Pancreas (tissue), 10 donors: ENCODE data around the gene CFAP210. TPM values are rescaled to one million over a fixed set of nuclear protein-coding genes. Genes with fewer than 3 reads are reported as not detected.
"Not testable (repeated sequence)": the region's sequence is repeated elsewhere in the genome, so short reads cannot be mapped to it uniquely, and the experiment has no call there.

Experiments
- ATAC-seq, 4 donors: fragments of 200-7000 bp; cut with Tn5 transposase; one replicate each; pipeline versions ENCODE4 v1.8.0 to v1.9.1; 2020; ENCODE audit warnings: mild to moderate bottlenecking in 4 of 4, moderate library complexity in 4 of 4
- DNase-seq, 6 donors: peaks; one replicate each; pipeline ENCODE4 v3.0.0-alpha.2; 2020
- FAIRE-seq: peaks from 2 replicates; lab custom pipeline; 2012; peaks lifted over from hg19 to GRCh38; lab: Jason Lieb, UNC
- H3K27ac ChIP-seq, 4 donors: fragments of 200-600 bp; sonication (generic); 1 replicate in 3 of 4; 2 replicates in 1 of 4; pipeline versions ENCODE4 v1.5.0 to v1.8.0; 2020
- H3K27me3 ChIP-seq, 4 donors: fragments of 200-600 bp; one replicate each; pipeline ENCODE4 v1.8.0; 2021
- H3K36me3 ChIP-seq, 3 donors: fragments of 200-600 bp; sonication (generic) in 1 of 3; one replicate each; pipeline versions ENCODE4 v1.5.0 to v1.8.0; 2020 to 2021
- H3K4me1 ChIP-seq, 3 donors: fragments of 200-600 bp; one replicate each; pipeline ENCODE4 v1.8.0; 2021
- H3K4me3 ChIP-seq, 4 donors: fragments of 200-600 bp; sonication (generic) in 2 of 4; one replicate each; pipeline versions ENCODE4 v1.5.0 to v1.8.0; 2020 to 2021
- H3K9me3 ChIP-seq, 4 donors: fragments of 200-600 bp; one replicate each; pipeline ENCODE4 v1.8.0; 2021
- CTCF ChIP-seq, 4 donors: fragments of 200-600 bp; sonication (generic) in 3 of 4; IDR thresholded peaks; one replicate each; pipeline versions ENCODE4 v1.5.0 to v1.8.0; 2021; ENCODE audit warnings: antibody characterized with exemption in 4 of 4
- WGBS, 2 donors: extraction: QIAGEN DNeasy Blood & Tissue Kit; methylation state at CpG; one replicate each; pipeline ENCODE4 v1.1.7; 2013; 5-methylcytosine and 5-hydroxymethylcytosine counted together
- intact Hi-C, 3 donors: fragments of 100-400 bp; cut with DNase I; formaldehyde crosslinking; loops; one replicate each; pipeline versions ENCODE4 v1.11.1 to v1.14.2; 2022
- polyA plus RNA-seq, 2 donors: library from polyadenylated mRNA; stranded (reverse); fragments of 200-250 nt; gene quantifications; one replicate each; pipeline ENCODE4 v1.2.3, GENCODE V29; 2013
- total RNA-seq, 6 donors: library from RNA; stranded (reverse); fragmentation: NEBNext Ultra II Directional in 4 of 6; extraction: Animal tissue kit (Norgen Biotek cat#: 25700) in 4 of 6; gene quantifications; one replicate each; pipeline versions ENCODE4 v1.2.1 to v1.2.4, GENCODE V29; 2021 to 2023
- donor health status: healthy with polysubstance abuse.
- donor health status: DM: no; HTN: no; CAD: no; lungs with moderate emphysema.
- donor health status: DM: no; HTN: no; CAD: no.
- donor health status: control.
- donor health status: control.
- donor health status: Bipolar disorder and iron deficiency.
- donor health status: DM: yes; HTN: yes; CAD: no.
- donor health status: DM: no; HTN: no; CAD: no.
- donor health status: DM: no; HTN: no; CAD: no.
- donor health status: DM: yes; HTN: yes; CAD: no.

CFAP210 gene
- total and polyA plus RNA-seq, 8 donors, result 0.09 to 0.73 (median 0.21) TPM; not detected in 2

DNA sequence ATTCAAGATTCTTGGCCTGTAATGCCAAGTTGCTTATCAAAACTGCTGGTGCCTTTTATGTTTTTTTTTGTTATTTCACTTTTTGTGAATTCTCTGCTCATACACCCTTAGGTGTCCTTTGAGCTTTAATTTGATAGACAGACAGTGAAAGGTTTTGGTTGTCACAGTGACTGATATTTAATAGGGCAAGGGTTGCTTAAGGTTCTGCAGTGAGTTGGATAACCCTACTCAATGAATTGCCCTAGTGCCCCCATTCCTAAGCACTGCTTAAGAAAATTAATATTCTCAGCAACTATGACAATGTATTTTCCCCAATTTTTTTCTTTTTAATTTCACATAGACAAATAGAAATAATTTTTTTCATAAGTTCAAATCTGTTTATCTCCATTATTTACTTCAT, 94.6 kb downstream of the CFAP210 start:
- no peak for TF ChIP-seq CTCF (IDR thresholded peaks at IDR 0.05)
- Histone ChIP-seq H3K36me3 (peaks cover 0 to under 1% (median 0%) of the 10 kb centered on the region in 3 donors), H3K27me3 (no peaks in the 10 kb centered on the region), H3K9me3 (no peaks in the 10 kb centered on the region), H3K27ac (no peak overlapping the region), H3K4me3 (no peak overlapping the region), H3K4me1 (peaks cover 0 to 7% (median 7%) of the 10 kb centered on the region in 3 donors)
- no peak for ATAC-seq
- DNase-seq, result no peak
- FAIRE-seq, result no peak
- intact Hi-C loops, result no loop called here

- Histone ChIP-seq H3K4me3 (no peak overlapping the region), H3K36me3 (no peaks in the 10 kb centered on the region), H3K9me3 (no peaks in the 10 kb centered on the region), H3K4me1 (peaks cover 0 to 7% (median 7%) of the 10 kb centered on the region in 3 donors), H3K27me3 (no peaks in the 10 kb centered on the region), H3K27ac (no peak overlapping the region)
- FAIRE-seq (no peak), ATAC-seq (no peak), DNase-seq (no peak)
- intact Hi-C loops, result no loop called here
- 89 to 93% methylated on average over 2 of the region's 2 CpGs for WGBS, 2 donors
- TF ChIP-seq CTCF (IDR thresholded peaks at IDR 0.05), result no peak
These were observed 95.2 kb downstream of the CFAP210 start for GRCh38 chr2:169598982-169599381.

GRCh38 chr2:169596546-169596945, 97.7 kb downstream of the CFAP210 start:
- H3K4me3 ChIP-seq, H3K9me3 ChIP-seq, intact Hi-C loops, H3K27me3 ChIP-seq, ATAC-seq, FAIRE-seq, H3K36me3 ChIP-seq, H3K4me1 ChIP-seq, DNase-seq, H3K27ac ChIP-seq: not testable (repeated sequence)
- WGBS, 2 donors, result 83 to 93% methylated on average over 7 of the region's 7 CpGs

Other genes starting within 250 kb of the CFAP210 start
- gene BBS5, start 214.9 kb downstream of the CFAP210 start, total RNA-seq, result 1 to 10 TPM; 2.7 to 5.8 (median 4.0) TPM
- gene BBS5, start 214.9 kb downstream of the CFAP210 start, polyA plus RNA-seq, result 1 to 10 TPM; 5.5 to 9.2 TPM
- gene KLHL41, start 184.7 kb downstream of the CFAP210 start, total RNA-seq, result 1 to 10 TPM in 1 of 6 donors, under 1 TPM in 5; 0.19 to 1.1 (median 0.47) TPM
- 1 to 10 TPM in 1 of 2 donors, under 1 TPM in 1; 0.87 to 2.7 TPM for gene KLHL41, start 184.7 kb downstream of the CFAP210 start, polyA plus RNA-seq
- gene FASTKD1, start 120.5 kb downstream of the CFAP210 start, total RNA-seq, result 10 to 100 TPM in 3 of 6 donors, 1 to 10 TPM in 3; 5.5 to 17.2 (median 8.6) TPM
- 10 to 100 TPM; 30.4 to 35.9 TPM for gene FASTKD1, start 120.5 kb downstream of the CFAP210 start, polyA plus RNA-seq
- gene PPIG, start 110.1 kb downstream of the CFAP210 start, total RNA-seq, result 10 to 100 TPM; 17.0 to 25.1 (median 21.1) TPM
- 10 to 100 TPM; 23.0 to 30.0 TPM for gene PPIG, start 110.1 kb downstream of the CFAP210 start, polyA plus RNA-seq
- gene PHOSPHO2, start 64 bp upstream of the CFAP210 start, total RNA-seq, result 1 to 10 TPM; 2.2 to 5.9 (median 3.3) TPM
- gene PHOSPHO2, start 64 bp upstream of the CFAP210 start, polyA plus RNA-seq, result 1 to 10 TPM; 1.9 to 2.4 TPM
- gene KLHL23, start 39.4 kb upstream of the CFAP210 start, total RNA-seq, result 1 to 10 TPM; 2.2 to 6.9 (median 3.1) TPM
- gene KLHL23, start 39.4 kb upstream of the CFAP210 start, polyA plus RNA-seq, result 1 to 10 TPM; 1.7 to 3.4 TPM
- 10 to 100 TPM; 14.1 to 36.7 (median 25.0) TPM for gene SSB, start 104.5 kb upstream of the CFAP210 start, total RNA-seq
- gene SSB, start 104.5 kb upstream of the CFAP210 start, polyA plus RNA-seq, result 10 to 100 TPM; 24.7 to 59.6 TPM
- gene METTL5, start 130.5 kb upstream of the CFAP210 start, total RNA-seq, result 10 to 100 TPM; 29.7 to 35.6 (median 32.9) TPM
- gene METTL5, start 130.5 kb upstream of the CFAP210 start, polyA plus RNA-seq, result 10 to 100 TPM; 36.3 to 41.3 TPM
- gene UBR3, start 133.0 kb upstream of the CFAP210 start, total RNA-seq, result 10 to 100 TPM; 19.0 to 26.8 (median 21.3) TPM
- 10 to 100 TPM in 1 of 2 donors, 1 to 10 TPM in 1; 7.3 to 16.6 TPM for gene UBR3, start 133.0 kb upstream of the CFAP210 start, polyA plus RNA-seq